Measurements from ENCODE around the gene BMPR2.
"Not testable (repeated sequence)": the region's sequence is repeated elsewhere in the genome, so short reads cannot be mapped to it uniquely, and the experiment has no call there.

Gene BMPR2

GRCh38 chr2:202455114-202455513 is 79.0 kb downstream of the BMPR2 start:
- DNase-seq = no peak

GRCh38 chr2:202460119-202460518 is 84.0 kb downstream of the BMPR2 start:
- DNase-seq = no peak

GRCh38 chr2:202479090-202479489 is 103.0 kb downstream of the BMPR2 start:
- DNase-seq = no peak

- no peak for DNase-seq
These were observed 103.5 kb downstream of the BMPR2 start for GRCh38 chr2:202479610-202480009.

- no peak for DNase-seq
These were observed 110.2 kb downstream of the BMPR2 start for GRCh38 chr2:202486351-202486750.

GRCh38 chr2:202488671-202489070 is 112.5 kb downstream of the BMPR2 start:
- no peak for DNase-seq

- DNase-seq = no peak
These were observed 114.4 kb downstream of the BMPR2 start for GRCh38 chr2:202490479-202490878.

- no peak for DNase-seq
These were observed 115.4 kb downstream of the BMPR2 start for GRCh38 chr2:202491514-202491913.

GRCh38 chr2:202494300-202495229 is 118.4 kb downstream of the BMPR2 start:
- DNase-seq = peak; percentile 34

- DNase-seq = no peak
These were observed 119.1 kb downstream of the BMPR2 start for GRCh38 chr2:202495230-202495604.

GRCh38 chr2:202496835-202497472 is 120.8 kb downstream of the BMPR2 start:
- not testable (repeated sequence) for DNase-seq

- not testable (repeated sequence) for DNase-seq
These were observed 121.3 kb downstream of the BMPR2 start for GRCh38 chr2:202497473-202497866.

- not testable (repeated sequence) for DNase-seq
These were observed 123.7 kb downstream of the BMPR2 start for GRCh38 chr2:202499841-202500240.

- not testable (repeated sequence) for DNase-seq
These were observed 127.1 kb downstream of the BMPR2 start for GRCh38 chr2:202503276-202503675.

GRCh38 chr2:202508686-202509085 is 132.6 kb downstream of the BMPR2 start:
- no peak for DNase-seq

- DNase-seq = no peak
These were observed 134.8 kb downstream of the BMPR2 start for GRCh38 chr2:202510911-202511310.

GRCh38 chr2:202512176-202512575 is 136.0 kb downstream of the BMPR2 start:
- no peak for DNase-seq

GRCh38 chr2:202514732-202515131 is 138.6 kb downstream of the BMPR2 start:
- DNase-seq = no peak

GRCh38 chr2:202519453-202519852 is 143.3 kb downstream of the BMPR2 start:
- no peak for DNase-seq

GRCh38 chr2:202521470-202521869 is 145.3 kb downstream of the BMPR2 start:
- DNase-seq = no peak

- no peak for DNase-seq
These were observed 153.3 kb downstream of the BMPR2 start for GRCh38 chr2:202529389-202529788.

- no peak for DNase-seq
These were observed 153.9 kb downstream of the BMPR2 start for GRCh38 chr2:202530038-202530437.

GRCh38 chr2:202535290-202535689 is 159.2 kb downstream of the BMPR2 start:
- DNase-seq = not testable (repeated sequence)

GRCh38 chr2:202541137-202541536 is 165.0 kb downstream of the BMPR2 start:
- DNase-seq = no peak

Data from NCI-H774 (cell line).